Retinal pigment epithelial cell (primary cell): ENCODE results near the gene CEMIP.

Source experiments
- DNase-seq: peaks from one replicate; pipeline ENCODE4 v3.0.0-alpha.2; 2010; ENCODE audit warnings: low read depth
- H3K4me3 ChIP-seq: 2 replicates; pipeline ENCODE4 v1.5.1; 2011; ENCODE audit warnings: mild to moderate bottlenecking, low read length, control low read depth, moderate library complexity
- CTCF ChIP-seq: conservative IDR thresholded peaks from 2 replicates; pipeline ENCODE4 v1.5.1; 2011; ENCODE audit warnings: low read depth, low read length, control low read depth, inconsistent platforms

CEMIP gene

GRCh38 chr15:80835336-80835735 lies 56.2 kb downstream of the CEMIP start:
- peak; percentile 22 for TF ChIP-seq CTCF
- DNase-seq, result no peak
- no peak overlapping the region for H3K4me3 ChIP-seq

- TF ChIP-seq CTCF, result no peak
- no peak for DNase-seq
- no peak overlapping the region for H3K4me3 ChIP-seq
Measured at GRCh38 chr15:80836223-80836622, 57.1 kb downstream of the CEMIP start.

GRCh38 chr15:80837006-80837405 lies 57.8 kb downstream of the CEMIP start:
- no peak for TF ChIP-seq CTCF
- no peak for DNase-seq
- no peak overlapping the region for H3K4me3 ChIP-seq

- no peak overlapping the region for H3K4me3 ChIP-seq
- DNase-seq, result no peak
- TF ChIP-seq CTCF, result no peak
Measured at GRCh38 chr15:80838012-80838411, 58.8 kb downstream of the CEMIP start.

- DNase-seq, result no peak
- H3K4me3 ChIP-seq, result no peak overlapping the region
Measured at GRCh38 chr15:80838666-80839065, 59.5 kb downstream of the CEMIP start.

GRCh38 chr15:80839764-80840130 lies 60.6 kb downstream of the CEMIP start:
- DNase-seq, result no peak
- TF ChIP-seq CTCF, result no peak
- no peak overlapping the region for H3K4me3 ChIP-seq

More at GRCh38 chr15:80838666-80839065, 59.5 kb downstream of the CEMIP start:
- TF ChIP-seq CTCF, result no peak

GRCh38 chr15:80840182-80841130 lies 61.3 kb downstream of the CEMIP start:
- DNase-seq, result no peak
- H3K4me3 ChIP-seq, result no peak overlapping the region
- TF ChIP-seq CTCF, result no peak
